Stimulated activated CD4-positive, alpha-beta T cell treated with anti-CD3 and anti-CD28 coated beads, Interleukin-15, amount 100 ng/mL, for 24 hours (primary cell): ENCODE results near the gene KIAA0753.

Experiments used
- DNase-seq: peaks from one replicate; pipeline ENCODE4 v3.0.0-alpha.2; 2020

KIAA0753 gene

GRCh38 chr17:6568184-6568758, 72.2 kb downstream of the KIAA0753 start:
- DNase-seq: no peak

DNA sequence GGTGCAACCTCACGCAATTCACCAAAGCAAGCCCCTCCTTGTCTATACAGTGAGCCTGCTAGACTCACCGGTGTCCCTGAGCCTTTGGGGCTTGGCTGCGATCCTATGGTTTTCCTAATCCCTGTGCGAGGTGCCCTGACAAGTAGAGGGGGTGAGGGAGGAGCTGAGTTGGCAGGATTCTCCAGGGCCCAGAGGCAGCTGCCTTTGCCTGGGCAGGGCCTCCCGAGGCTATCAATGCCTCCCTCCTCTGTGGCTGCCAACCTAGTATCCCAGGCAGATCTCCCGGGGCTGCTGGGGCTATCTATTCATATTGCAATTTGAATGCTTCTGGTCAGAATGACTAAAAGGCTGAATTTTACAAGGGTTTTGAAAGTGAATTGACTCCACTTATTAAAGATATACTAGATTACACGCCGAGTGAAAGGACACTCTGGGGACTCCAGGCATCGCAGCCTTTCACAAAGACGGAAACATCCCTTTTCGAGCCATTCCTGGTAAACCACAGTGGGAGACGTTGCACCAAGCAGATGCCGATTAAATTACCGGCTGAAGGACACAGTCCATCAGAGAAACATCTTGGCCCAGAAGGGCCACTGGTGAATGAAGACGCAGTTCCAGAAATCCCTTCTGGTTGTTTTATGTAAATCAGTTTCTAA, 72.9 kb downstream of the KIAA0753 start:
- no peak for DNase-seq

- DNase-seq: no peak
Measured at GRCh38 chr17:6561446-6561845, 79.1 kb downstream of the KIAA0753 start.

GRCh38 chr17:6560496-6560895, 80.0 kb downstream of the KIAA0753 start:
- no peak for DNase-seq

DNA sequence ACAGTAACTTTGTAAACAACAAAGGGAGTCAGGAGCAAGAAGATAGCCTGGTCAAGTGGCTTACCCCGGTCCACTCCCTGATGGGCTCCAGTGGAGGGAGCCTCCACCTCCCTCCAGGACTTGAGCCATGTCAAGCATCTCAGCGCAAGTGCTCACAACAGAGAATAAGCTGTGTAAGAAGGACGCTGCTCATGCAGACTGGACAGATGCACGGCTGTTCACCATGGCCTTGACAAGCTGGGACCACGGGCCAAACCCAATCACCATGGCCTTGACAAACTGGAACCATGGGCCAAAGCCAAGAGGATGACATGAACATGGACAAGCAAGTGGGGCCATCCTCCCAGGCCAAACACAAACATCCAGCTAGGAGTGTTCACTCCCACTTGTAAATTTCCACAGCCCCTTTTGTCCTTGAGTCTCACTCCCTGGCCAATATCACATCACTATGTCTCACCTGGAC, 80.7 kb downstream of the KIAA0753 start:
- DNase-seq: no peak

DNA sequence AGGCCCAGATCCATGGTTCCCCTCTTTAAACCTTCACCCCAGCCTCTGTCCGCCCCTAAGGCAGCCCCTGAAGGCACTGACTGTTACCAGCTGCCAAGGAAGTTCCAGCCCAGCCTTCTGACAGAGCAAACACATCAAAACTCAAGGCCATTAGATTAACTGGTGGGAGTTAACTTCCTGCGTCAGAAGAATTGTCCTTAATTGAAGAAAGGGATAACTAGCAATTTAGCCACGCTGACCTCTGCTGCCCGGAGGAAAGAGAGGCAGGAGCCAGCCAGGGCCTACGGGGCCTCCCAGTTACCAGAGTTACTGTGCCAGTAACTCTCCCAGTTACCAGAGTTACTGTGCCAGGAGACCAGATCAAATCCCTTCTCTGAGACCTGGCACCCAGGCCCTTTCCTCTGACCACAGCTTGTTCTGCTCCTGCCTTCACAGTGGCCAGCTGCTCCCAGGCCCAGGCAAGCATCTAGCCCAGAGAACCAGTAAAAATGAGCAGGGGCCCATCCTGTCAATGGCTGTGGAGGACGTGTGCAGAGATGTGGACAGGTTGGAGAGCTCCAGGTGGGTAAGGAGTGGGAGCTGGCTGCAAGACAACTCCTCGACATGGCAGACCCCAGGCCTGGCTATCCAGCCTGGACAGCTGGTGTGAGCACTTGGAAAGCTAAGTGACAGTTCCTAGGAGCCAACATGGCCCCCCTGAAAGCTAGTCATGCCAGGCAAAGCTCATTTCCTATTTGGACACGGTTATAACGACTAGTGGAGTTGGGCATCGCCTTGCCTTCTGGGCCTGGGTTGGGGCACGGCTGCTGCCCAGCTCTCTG, 81.4 kb downstream of the KIAA0753 start:
- DNase-seq: no peak

DNA sequence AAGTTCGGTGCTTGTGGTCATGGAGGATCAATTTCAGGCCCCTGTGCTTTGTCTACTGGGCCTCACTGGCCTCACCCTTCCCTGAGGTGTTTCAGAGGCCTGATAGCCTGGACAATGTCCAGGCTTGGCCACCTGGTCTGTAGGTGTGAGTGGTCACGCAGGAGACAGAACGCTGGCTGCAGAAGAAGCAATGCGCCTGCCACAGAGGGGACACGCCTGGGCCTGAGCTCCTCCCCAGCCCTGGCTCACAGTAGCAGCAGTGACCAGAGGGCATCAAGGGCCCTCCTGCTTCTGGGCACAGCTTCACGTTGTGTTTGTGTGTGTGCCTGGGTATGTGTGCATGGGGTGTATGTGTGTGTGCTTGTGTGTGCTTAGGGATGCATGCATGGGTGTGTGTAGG, 82.2 kb downstream of the KIAA0753 start:
- DNase-seq: no peak

DNA sequence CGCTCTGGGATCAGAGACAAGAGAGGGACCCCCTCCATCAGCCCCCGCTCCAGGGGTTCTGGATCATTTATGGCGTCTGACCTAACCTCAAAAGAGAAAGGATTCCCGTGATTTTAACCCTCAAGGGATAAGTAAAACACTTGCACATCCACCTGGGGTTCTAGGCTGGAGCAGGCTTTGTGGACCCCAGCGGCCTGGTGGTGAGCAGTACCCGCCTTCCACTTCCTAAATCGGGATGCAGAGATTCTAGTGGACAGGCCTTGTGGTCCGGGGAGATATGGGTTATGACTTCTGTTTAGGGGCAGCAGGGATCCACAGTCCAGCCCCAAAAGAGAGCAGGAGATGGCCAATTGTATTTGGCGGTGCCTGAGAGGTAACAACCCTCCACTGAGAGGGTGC, 83.5 kb downstream of the KIAA0753 start:
- DNase-seq: no peak

GRCh38 chr17:6556121-6557039, 84.1 kb downstream of the KIAA0753 start, which contains the start of gene PITPNM3:
Gene PITPNM3 (minus strand): TSS chr17:6556555. CDS start chr17:6556406, 149 bp downstream.
- no peak for DNase-seq

DNA sequence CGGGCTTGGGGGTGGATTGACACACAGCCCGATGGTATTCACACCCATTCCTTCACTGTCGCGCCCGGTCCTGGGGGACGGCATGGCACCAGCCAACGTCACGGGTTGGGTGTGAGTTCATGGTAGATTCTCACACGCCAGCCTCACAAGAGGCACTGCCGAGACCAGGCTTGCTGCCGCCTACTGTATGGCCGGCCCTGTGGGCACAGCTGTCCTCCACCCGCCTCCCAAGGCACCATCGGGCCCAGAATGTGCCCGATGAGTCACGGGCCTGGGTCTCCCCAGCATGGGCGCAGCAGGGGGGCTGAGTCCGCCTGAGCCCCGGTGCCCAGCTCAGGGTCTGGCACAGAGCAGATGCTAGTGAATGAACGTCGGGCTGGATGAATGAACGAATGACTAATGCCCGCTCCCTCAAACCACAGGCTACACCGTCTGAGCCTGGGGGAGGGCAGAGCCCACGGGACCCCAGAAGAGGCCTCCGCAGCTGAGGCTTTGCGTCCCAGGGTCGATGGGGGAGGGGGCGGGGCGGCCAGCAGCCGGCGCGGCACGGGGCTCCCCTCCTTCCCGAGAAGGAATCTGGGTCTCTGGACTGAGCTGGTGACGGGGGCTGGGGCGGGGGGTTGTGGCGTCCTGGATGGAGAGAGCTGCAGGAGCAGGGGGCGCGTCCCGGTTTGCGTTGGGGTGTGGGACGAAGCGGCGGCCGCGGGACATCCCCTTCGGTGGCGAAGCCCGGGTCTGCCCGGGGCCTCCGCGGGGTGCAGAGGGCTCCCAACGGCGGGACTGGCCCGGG, 85.0 kb downstream of the KIAA0753 start:
- DNase-seq: peak; percentile 27

GRCh38 chr17:6554871-6555330, 85.6 kb downstream of the KIAA0753 start:
- no peak for DNase-seq

DNA sequence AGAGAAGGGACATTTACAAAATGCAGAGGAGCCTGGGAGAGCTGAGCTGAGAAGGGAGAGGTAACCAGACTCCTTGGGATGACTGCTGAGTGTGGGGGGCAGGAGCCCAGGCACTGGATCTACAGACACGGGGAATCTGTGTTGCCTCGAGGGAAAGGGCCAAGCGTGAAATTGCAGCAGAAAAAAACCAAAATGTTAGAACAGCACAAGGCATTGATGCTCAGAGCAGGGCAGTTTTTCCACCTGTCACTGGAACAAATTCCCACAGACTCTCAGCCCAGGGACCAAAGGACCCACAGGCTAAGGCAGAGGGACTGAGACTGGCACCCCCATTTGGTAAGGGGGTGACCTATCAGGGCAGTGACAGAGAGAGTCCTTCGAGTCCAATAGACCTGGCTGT, 86.2 kb downstream of the KIAA0753 start:
- DNase-seq: no peak

GRCh38 chr17:6551869-6552531, 88.5 kb downstream of the KIAA0753 start:
- no peak for DNase-seq

GRCh38 chr17:6551356-6551755, 89.2 kb downstream of the KIAA0753 start:
- no peak for DNase-seq

- DNase-seq: no peak
Measured at GRCh38 chr17:6549384-6550036, 91.0 kb downstream of the KIAA0753 start.

GRCh38 chr17:6548578-6549330, 91.8 kb downstream of the KIAA0753 start:
- peak; percentile 43 for DNase-seq

DNA sequence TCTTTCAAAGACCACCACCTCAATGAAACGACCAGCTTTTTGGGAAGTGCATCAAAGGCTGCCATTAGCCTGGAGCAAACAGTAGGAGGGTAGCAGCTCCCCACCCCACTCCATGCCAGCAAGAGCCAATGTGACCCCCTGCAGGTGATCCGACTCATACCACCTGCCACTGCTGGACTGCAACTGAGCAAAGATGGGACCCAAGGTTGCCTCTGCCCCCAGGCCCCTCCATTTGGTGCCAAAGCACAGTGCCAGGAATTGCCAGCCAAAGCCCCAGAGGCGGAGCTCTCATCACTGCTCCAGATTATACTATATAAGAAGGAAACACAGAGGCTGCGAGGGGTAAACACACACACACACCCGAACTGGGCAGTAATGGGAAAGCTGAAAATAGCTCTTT, 92.5 kb downstream of the KIAA0753 start:
- DNase-seq: no peak

DNA sequence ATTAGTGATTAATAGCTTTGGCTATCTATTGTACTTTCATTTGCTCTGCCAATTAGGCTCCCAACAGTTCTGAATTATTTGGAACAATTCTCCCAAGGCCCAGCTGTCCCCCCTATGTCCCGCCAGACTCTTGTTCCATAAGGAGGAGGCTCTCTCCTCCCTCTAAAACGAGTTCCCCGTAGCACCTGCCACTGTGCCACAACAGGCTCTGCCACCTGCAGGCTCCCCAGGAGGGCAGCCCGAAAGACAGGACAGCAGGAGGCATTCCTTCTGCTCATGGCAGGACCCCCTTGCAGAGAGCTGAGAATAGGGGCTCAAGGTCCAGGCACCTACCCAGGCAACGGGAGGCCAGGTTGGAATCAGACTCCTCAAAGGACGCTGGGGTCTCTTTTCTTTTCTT, 93.2 kb downstream of the KIAA0753 start:
- DNase-seq: no peak

DNA sequence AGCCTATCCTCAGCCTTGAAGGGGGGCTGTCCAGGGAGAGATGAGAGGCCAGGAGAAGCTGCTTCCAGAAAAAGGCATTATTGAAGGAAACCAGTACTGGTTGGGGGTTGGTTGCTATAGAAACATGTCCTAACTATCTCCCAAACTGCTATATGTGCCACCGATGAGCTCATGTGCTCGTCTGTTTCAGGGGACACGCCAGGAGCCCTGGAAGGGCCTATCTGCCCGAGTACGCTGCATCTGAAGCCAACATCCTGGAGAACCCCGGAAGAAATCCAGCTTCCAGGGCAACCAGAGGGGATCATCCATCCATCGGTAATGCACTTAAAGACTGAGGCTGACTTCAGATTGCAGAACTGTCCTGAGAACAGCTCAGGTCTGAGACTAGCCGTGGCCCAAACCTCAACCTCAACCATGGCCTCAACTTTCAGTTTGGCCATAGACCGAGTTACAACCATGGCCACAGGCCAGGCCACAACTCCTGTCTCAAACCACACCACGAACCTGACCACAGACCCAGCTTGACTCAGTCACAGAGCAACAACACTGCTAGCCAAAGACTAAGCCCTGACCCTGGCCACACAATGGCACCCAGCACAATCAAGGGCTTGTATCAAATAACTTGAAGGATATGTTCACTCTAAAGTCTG, 94.3 kb downstream of the KIAA0753 start:
- DNase-seq: no peak
